ENCODE results near the gene NANOS2. TPM values are rescaled to one million over a fixed set of nuclear protein-coding genes. Genes with fewer than 3 reads are reported as not detected.
A peak's percentile ranks its signal among the peaks of the same experiment; 100 is the strongest.

Gene NANOS2
- total RNA-seq, 1 donor from 2014 or later, result not detected

DNA sequence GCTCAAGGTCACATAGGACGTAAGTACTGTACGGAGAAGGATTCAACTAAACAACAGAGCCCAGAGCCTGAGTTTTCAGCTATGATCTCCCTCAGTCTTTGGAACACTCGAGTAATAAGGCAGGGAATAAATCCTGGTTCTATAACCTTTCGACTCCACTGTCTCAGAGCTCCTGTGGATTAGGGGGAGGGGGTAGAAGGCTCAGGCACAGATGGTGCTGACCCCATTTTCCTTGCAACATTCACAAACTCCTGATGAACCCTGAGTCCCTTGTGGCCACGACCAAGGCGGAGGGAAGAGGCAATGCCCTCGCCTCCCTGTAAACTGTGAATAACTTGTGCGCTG is 37.7 kb upstream of the NANOS2 start:
- no peak overlapping the region for H3K27ac Mint-ChIP-seq (ENCODE audit: unreplicated experiment)
- peaks cover 39% of the 10 kb centered on the region for H3K4me1 Mint-ChIP-seq
- peaks cover 2% of the 10 kb centered on the region for H3K36me3 Mint-ChIP-seq (ENCODE audit: low read depth)
- DNase-seq (ENCODE audit: low read depth, low spot score), result no peak
- no peaks in the 10 kb centered on the region for H3K9me3 Mint-ChIP-seq
- H3K27me3 Mint-ChIP-seq (ENCODE audit: low read depth), result peaks cover 20% of the 10 kb centered on the region
- TF ChIP-seq, protein P1, sequence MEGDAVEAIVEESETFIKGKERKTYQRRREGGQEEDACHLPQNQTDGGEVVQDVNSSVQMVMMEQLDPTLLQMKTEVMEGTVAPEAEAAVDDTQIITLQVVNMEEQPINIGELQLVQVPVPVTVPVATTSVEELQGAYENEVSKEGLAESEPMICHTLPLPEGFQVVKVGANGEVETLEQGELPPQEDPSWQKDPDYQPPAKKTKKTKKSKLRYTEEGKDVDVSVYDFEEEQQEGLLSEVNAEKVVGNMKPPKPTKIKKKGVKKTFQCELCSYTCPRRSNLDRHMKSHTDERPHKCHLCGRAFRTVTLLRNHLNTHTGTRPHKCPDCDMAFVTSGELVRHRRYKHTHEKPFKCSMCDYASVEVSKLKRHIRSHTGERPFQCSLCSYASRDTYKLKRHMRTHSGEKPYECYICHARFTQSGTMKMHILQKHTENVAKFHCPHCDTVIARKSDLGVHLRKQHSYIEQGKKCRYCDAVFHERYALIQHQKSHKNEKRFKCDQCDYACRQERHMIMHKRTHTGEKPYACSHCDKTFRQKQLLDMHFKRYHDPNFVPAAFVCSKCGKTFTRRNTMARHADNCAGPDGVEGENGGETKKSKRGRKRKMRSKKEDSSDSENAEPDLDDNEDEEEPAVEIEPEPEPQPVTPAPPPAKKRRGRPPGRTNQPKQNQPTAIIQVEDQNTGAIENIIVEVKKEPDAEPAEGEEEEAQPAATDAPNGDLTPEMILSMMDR (conservative IDR thresholded peaks at IDR 0.05), result no peak
- peak overlapping the region; percentile 79 for H3K4me3 Mint-ChIP-seq

DNA sequence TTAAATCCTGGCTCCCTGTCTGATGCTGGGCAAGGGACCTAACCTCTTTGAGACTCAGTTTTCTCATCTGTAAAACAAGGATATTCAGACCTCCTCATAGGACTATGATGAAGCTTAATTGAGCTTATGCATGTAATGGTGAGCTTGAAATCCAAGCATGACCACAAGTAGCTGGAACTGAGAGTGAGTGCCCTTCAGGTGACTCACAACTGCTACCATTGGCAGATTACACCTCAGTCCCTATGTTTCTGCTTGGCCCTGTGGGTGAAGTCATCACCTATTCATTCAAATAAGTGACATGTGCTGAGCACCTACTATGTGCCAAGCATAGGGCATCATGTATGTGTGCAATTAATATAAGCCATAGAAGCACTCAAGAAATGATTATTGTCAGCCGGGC is 33.3 kb upstream of the NANOS2 start:
- no peak overlapping the region for H3K27ac Mint-ChIP-seq (ENCODE audit: unreplicated experiment)
- peaks cover 30% of the 10 kb centered on the region for H3K27me3 Mint-ChIP-seq (ENCODE audit: low read depth)
- TF ChIP-seq, protein P1 (conservative IDR thresholded peaks at IDR 0.05), result no peak
- H3K4me3 Mint-ChIP-seq, result no peak overlapping the region
- DNase-seq (ENCODE audit: low read depth, low spot score), result no peak
- no peaks in the 10 kb centered on the region for H3K9me3 Mint-ChIP-seq
- H3K4me1 Mint-ChIP-seq, result peaks cover 9% of the 10 kb centered on the region
- peaks cover 2% of the 10 kb centered on the region for H3K36me3 Mint-ChIP-seq (ENCODE audit: low read depth)

DNA sequence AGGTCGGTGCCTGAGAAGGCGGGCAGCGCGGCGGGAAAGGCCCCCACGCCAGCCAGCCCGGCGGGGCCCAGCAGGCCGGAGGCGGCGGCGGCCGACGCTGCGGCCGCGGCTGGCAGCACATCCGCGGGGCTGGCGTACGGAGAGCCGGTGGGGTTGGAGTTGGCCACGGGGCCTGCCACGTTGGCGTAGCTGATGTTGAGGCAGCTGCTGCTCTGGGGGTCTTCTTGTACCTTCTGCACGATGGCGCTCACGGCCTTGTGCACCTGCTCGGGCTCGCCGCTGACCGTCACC is 25.9 kb upstream of the NANOS2 start:
- no peaks in the 10 kb centered on the region for H3K4me1 Mint-ChIP-seq
- peaks cover 3% of the 10 kb centered on the region for H3K36me3 Mint-ChIP-seq (ENCODE audit: low read depth)
- peaks cover 18% of the 10 kb centered on the region for H3K27me3 Mint-ChIP-seq (ENCODE audit: low read depth)
- no peak for DNase-seq (ENCODE audit: low read depth, low spot score)
- TF ChIP-seq, protein P1 (conservative IDR thresholded peaks at IDR 0.05), result no peak
- H3K4me3 Mint-ChIP-seq, result no peak overlapping the region
- H3K27ac Mint-ChIP-seq (ENCODE audit: unreplicated experiment), result no peak overlapping the region
- H3K9me3 Mint-ChIP-seq, result no peaks in the 10 kb centered on the region

- Mint-ChIP-seq H3K27ac (ENCODE audit: unreplicated experiment) (no peak overlapping the region), H3K4me1 (no peaks in the 10 kb centered on the region), H3K36me3 (ENCODE audit: low read depth) (peaks cover 3% of the 10 kb centered on the region), H3K4me3 (no peak overlapping the region), H3K27me3 (ENCODE audit: low read depth) (peaks cover 23% of the 10 kb centered on the region), H3K9me3 (no peaks in the 10 kb centered on the region)
- TF ChIP-seq, protein P1 (conservative IDR thresholded peaks at IDR 0.05), result no peak
- DNase-seq (ENCODE audit: low read depth, low spot score), result no peak
Measured at GRCh38 chr19:45939792-45940514, 25.4 kb upstream of the NANOS2 start.

DNA sequence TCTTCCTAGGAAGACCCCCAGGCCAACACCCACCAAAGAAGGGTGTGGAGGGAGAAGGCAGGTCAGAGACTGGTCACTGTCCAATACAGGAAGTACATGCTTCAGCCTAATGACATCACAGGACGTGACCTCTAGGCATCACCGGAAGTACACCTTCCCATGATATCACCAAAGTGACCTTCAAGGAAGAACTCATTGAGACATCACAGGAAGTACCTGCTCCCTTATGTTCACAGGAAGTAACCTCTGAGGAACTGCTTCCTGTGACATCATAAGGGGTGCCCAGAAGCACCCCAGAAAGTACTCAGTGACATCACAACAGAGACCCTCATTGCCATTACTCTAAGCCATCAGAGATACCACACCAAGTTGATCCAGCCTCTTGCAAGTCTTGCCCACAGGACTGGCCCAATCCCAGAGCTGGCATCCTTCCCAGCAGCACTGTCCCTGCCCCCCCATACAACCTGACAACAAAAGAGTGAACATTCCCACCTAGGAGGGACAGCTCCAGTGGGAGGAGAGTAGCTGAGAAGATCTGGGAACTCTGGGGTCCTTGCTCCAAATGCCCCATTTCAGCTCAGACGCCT is 24.2 kb upstream of the NANOS2 start:
- no peak for DNase-seq (ENCODE audit: low read depth, low spot score)
- peaks cover 28% of the 10 kb centered on the region for H3K27me3 Mint-ChIP-seq (ENCODE audit: low read depth)
- H3K36me3 Mint-ChIP-seq (ENCODE audit: low read depth), result peaks cover 3% of the 10 kb centered on the region
- H3K4me1 Mint-ChIP-seq, result no peaks in the 10 kb centered on the region
- no peak overlapping the region for H3K4me3 Mint-ChIP-seq
- no peak overlapping the region for H3K27ac Mint-ChIP-seq (ENCODE audit: unreplicated experiment)
- no peaks in the 10 kb centered on the region for H3K9me3 Mint-ChIP-seq
- TF ChIP-seq, protein P1 (conservative IDR thresholded peaks at IDR 0.05), result no peak

All from neural crest cell (in vitro differentiated cells).